Mesothelial cell of epicardium (in vitro differentiated cells): ENCODE results near the gene HACD1. TPM values are rescaled to one million over a fixed set of nuclear protein-coding genes. Genes with fewer than 3 reads are reported as not detected.

ENCODE experiments used
- DNase-seq, 2 experiments: peaks; one replicate each; pipeline ENCODE4 v3.0.0; 2021; ENCODE audit warnings: low spot score in 2 of 2; ENCODE audit not compliant: unreplicated experiment in 2 of 2
- H3K27ac Mint-ChIP-seq: 2 replicates; pipeline ENCODE4 v1.8.0; 2021; ENCODE audit warnings: mixed read lengths
- H3K27me3 Mint-ChIP-seq: 2 replicates; pipeline ENCODE4 v1.8.0; 2021; ENCODE audit warnings: low read depth, mixed read lengths
- H3K36me3 Mint-ChIP-seq: 2 replicates; pipeline ENCODE4 v1.8.0; 2021; ENCODE audit warnings: mixed read lengths
- H3K4me1 Mint-ChIP-seq: 2 replicates; pipeline ENCODE4 v1.8.0; 2021; ENCODE audit warnings: mixed read lengths
- H3K4me3 Mint-ChIP-seq: 2 replicates; pipeline ENCODE4 v1.8.0; 2021; ENCODE audit warnings: mild to moderate bottlenecking, moderate library complexity, mixed read lengths
- H3K9me3 Mint-ChIP-seq: 2 replicates; pipeline ENCODE4 v1.8.0; 2021; ENCODE audit warnings: mixed read lengths
- total RNA-seq: library from RNA; stranded (reverse); gene quantifications from 3 replicates; pipeline ENCODE4 v1.2.1, GENCODE V29; 2021
- TF ChIP-seq, protein P1 (sequence below): fragments of 200-600 bp; sonication (generic); IDR thresholded peaks from one replicate; pipeline ENCODE4 v1.5.0; 2021; ENCODE audit warnings: antibody characterized with exemption; ENCODE audit not compliant: unreplicated experiment

Gene HACD1
- total RNA-seq, 1 donor from 2014 or later, result 14.7 TPM

DNA sequence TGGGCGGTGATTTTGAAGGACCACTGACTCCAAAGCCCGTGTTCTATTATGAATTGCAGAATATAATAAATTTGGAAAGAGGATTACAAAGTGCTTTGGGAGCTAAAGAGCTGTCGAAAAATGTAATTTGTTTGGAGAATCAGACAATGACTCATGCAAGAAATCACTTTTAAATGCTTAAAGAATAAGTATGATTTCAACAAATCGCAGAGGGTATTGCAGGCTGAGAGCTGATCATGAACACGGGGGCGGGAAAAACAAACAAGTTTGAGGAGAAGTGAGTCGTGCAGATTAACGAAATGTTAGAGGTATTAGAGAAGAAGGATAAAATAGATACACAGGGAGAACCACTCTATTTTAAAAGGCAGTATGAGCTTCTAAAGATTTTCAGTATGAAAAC, 4.9 kb upstream of the HACD1 start:
- no peaks in the 10 kb centered on the region for H3K9me3 Mint-ChIP-seq
- no peaks in the 10 kb centered on the region for H3K36me3 Mint-ChIP-seq
- peaks cover 4% of the 10 kb centered on the region for H3K4me1 Mint-ChIP-seq
- TF ChIP-seq, protein P1, sequence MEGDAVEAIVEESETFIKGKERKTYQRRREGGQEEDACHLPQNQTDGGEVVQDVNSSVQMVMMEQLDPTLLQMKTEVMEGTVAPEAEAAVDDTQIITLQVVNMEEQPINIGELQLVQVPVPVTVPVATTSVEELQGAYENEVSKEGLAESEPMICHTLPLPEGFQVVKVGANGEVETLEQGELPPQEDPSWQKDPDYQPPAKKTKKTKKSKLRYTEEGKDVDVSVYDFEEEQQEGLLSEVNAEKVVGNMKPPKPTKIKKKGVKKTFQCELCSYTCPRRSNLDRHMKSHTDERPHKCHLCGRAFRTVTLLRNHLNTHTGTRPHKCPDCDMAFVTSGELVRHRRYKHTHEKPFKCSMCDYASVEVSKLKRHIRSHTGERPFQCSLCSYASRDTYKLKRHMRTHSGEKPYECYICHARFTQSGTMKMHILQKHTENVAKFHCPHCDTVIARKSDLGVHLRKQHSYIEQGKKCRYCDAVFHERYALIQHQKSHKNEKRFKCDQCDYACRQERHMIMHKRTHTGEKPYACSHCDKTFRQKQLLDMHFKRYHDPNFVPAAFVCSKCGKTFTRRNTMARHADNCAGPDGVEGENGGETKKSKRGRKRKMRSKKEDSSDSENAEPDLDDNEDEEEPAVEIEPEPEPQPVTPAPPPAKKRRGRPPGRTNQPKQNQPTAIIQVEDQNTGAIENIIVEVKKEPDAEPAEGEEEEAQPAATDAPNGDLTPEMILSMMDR, result no peak
- no peak for DNase-seq
- peaks cover 20% of the 10 kb centered on the region for H3K27me3 Mint-ChIP-seq
- H3K4me3 Mint-ChIP-seq, result no peak overlapping the region
- no peak overlapping the region for H3K27ac Mint-ChIP-seq

DNA sequence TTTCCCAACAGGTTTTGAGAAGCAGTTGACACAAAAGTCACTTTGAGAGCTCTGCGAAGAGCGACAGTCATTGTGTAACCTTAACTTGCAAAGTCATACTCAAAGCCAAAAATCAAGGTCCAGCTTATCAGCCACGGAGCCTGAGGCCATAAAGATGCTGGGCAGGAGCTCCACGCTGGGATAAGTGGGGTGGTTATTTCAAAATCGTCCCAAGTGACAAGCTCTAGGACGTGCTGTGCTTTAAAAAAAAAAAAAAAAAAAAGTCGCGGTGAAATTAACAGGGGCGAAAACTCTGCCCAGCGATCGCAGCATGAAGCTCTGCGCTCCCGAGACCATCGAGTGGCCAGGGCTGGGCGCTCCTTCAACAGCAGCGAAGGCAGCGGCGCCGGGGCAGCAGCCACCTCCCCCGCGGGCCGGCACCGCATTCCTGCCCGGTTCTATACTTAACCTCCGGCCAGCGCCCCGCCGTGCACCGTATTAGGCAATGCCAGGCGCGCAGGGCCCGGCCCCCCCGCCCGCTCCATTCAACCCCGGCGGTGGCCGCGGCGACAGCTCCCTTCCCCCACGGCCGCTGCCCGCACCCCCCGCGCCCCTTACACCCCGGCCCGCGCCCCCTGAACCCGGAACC, 657 bp downstream of the HACD1 start:
- peak; percentile 32 to 55 for DNase-seq
- Mint-ChIP-seq H3K9me3 (no peaks in the 10 kb centered on the region), H3K4me3 (peak overlapping the region; percentile 67), H3K36me3 (no peaks in the 10 kb centered on the region), H3K4me1 (peaks cover 4% of the 10 kb centered on the region), H3K27me3 (peaks cover 8% of the 10 kb centered on the region), H3K27ac (no peak overlapping the region)
- TF ChIP-seq, protein P1, result no peak

DNA sequence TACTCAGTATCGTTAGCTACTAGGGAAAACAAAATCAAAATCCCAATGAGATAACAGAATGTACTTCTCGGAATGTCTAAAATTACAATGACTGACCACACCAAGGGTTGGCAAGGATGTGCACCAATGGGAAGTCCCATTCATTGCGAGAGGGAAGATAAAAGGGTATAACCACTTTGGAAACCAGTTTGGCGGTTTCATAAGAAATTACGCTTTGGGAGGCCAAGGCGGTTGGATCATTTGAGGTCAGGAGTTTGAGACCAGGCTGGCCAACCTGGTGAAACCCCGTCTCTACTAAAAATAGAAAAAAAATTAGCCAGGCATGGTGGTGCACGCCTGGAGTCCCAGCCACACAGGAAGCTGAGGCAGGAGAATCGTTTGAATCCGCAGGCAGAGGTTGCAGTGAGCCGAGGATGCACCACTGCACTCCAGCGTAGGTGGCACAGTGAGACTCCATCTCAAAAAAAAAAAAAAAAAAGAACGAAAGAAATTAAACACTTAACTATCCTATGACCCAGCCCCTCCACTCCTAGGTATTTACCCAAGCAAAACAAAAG, 7.6 kb downstream of the HACD1 start:
- H3K9me3 Mint-ChIP-seq, result no peaks in the 10 kb centered on the region
- DNase-seq, result no peak
- no peak overlapping the region for H3K27ac Mint-ChIP-seq
- H3K36me3 Mint-ChIP-seq, result no peaks in the 10 kb centered on the region
- no peaks in the 10 kb centered on the region for H3K27me3 Mint-ChIP-seq
- peaks cover 3% of the 10 kb centered on the region for H3K4me1 Mint-ChIP-seq
- no peak overlapping the region for H3K4me3 Mint-ChIP-seq
- TF ChIP-seq, protein P1, result no peak

DNA sequence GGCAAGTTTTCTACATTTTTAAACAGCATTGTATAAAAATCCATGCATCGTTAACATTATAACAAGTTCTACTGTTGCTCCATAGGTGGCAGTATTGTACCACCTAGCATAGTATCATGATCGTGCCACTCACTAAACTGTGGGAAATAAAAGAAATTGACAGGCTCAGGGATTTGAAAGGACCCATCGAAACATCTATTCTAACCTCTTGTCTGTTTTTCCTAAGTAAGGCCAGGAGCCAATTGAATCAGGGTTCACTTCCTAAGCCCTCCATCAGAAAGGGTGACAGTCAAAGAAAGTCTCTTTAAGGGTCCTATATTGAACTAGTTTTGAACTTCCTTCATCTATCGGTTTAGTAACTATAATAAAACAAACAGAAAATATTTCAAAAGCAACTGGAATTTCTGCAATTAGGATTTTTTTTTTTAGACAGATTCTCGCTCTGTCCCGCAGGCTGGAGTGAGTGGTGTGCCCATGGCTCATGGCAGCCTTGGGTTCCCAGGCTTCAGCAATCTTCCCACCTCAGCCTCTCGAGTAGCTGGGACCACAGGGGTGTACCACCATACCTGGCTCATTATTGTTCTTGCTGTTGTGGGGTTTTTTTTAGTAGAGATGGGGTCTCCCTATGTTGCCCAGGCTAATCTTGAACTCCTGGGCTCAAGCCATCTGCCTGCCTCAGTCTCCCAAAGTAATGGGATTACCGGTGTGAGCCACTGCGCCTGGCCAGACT, 9.4 kb downstream of the HACD1 start:
- TF ChIP-seq, protein P1, result peak; percentile 81
- Mint-ChIP-seq H3K9me3 (no peaks in the 10 kb centered on the region), H3K4me3 (no peak overlapping the region), H3K36me3 (no peaks in the 10 kb centered on the region), H3K4me1 (peaks cover 3% of the 10 kb centered on the region), H3K27ac (no peak overlapping the region), H3K27me3 (no peaks in the 10 kb centered on the region)
- DNase-seq, result no peak

DNA sequence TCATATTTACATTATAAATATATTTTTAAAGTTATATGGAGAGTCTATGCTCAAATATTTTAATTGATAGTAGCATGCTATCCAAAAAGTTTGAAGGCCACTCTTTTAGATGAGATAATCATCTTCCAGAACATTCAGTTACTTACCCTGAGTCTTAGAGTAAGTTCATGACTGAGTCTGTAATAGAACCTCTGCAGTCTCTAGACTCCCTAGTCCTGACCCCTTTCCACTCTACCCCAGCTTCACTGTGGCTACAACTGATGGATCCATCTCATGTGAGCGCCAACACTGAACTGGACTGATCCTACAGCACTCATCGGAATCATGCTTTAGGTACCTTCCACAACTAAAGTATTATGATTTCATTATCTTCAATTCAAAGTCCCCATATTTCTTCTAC, 10.1 kb downstream of the HACD1 start:
- Mint-ChIP-seq H3K36me3 (no peaks in the 10 kb centered on the region), H3K4me3 (no peak overlapping the region), H3K27ac (no peak overlapping the region), H3K27me3 (no peaks in the 10 kb centered on the region), H3K9me3 (no peaks in the 10 kb centered on the region), H3K4me1 (peaks cover 3% of the 10 kb centered on the region)
- TF ChIP-seq, protein P1, result no peak
- DNase-seq, result no peak
